ENCODE measurements around the gene RHOBTB1. TPM values are rescaled to one million over a fixed set of nuclear protein-coding genes. Genes with fewer than 3 reads are reported as not detected.

Gene RHOBTB1
- total RNA-seq, 4 donors from 2014 or later = 2.4 to 6.9 (median 4.2) TPM

- no peak overlapping the region for H3K4me3 ChIP-seq (ENCODE audit: low read depth, poor library complexity, severe bottlenecking)
- TF ChIP-seq POLR2A (IDR thresholded peaks at IDR 0.05) (no peak), CTCF (IDR thresholded peaks at IDR 0.05) (no peak)
- 45 to 52% methylated on average over 5 of the region's 5 CpGs for WGBS, 2 donors
- intact Hi-C loops (cut with DNase I; ENCODE audit: low total_unique reads) = no loop called here
- DNase-seq (ENCODE audit: low spot score in 2 of 2) = no peak
Measured at GRCh38 chr10:60827791-60828488, 116.0 kb downstream of the RHOBTB1 start.

- WGBS, 2 donors = 76 to 82% methylated on average over 4 of the region's 4 CpGs
- DNase-seq (ENCODE audit: low spot score in 2 of 2) = no peak
- no peak for TF ChIP-seq POLR2A (IDR thresholded peaks at IDR 0.05)
- intact Hi-C loops (cut with DNase I; ENCODE audit: low total_unique reads) = no loop called here
- no peak overlapping the region for H3K4me3 ChIP-seq (ENCODE audit: low read depth, poor library complexity, severe bottlenecking)
Measured at GRCh38 chr10:60825520-60825919, 118.5 kb downstream of the RHOBTB1 start.

GRCh38 chr10:60823324-60823723 is 120.7 kb downstream of the RHOBTB1 start:
- WGBS, 2 donors = 89 to 94% methylated on average over 1 of the region's 1 CpG
- no peak overlapping the region for H3K4me3 ChIP-seq (ENCODE audit: low read depth, poor library complexity, severe bottlenecking)
- DNase-seq (ENCODE audit: low spot score in 2 of 2) = no peak
- intact Hi-C loops (cut with DNase I; ENCODE audit: low total_unique reads) = no loop called here
- no peak for TF ChIP-seq POLR2A (IDR thresholded peaks at IDR 0.05)
- TF ChIP-seq CTCF (IDR thresholded peaks at IDR 0.05) = no peak

GRCh38 chr10:60822809-60823208 is 121.2 kb downstream of the RHOBTB1 start:
- intact Hi-C loops (cut with DNase I; ENCODE audit: low total_unique reads) = no loop called here
- DNase-seq (ENCODE audit: low spot score in 2 of 2) = no peak
- 76 to 79% methylated on average over 4 of the region's 4 CpGs for WGBS, 2 donors

GRCh38 chr10:60821656-60822055 is 122.3 kb downstream of the RHOBTB1 start:
- no peak overlapping the region for H3K4me3 ChIP-seq (ENCODE audit: low read depth, poor library complexity, severe bottlenecking)
- TF ChIP-seq POLR2A (IDR thresholded peaks at IDR 0.05) = no peak
- no peak for TF ChIP-seq CTCF (IDR thresholded peaks at IDR 0.05)
- WGBS, 2 donors = 60 to 71% methylated on average over 2 of the region's 2 CpGs
- DNase-seq (ENCODE audit: low spot score in 2 of 2) = no peak
- intact Hi-C loops (cut with DNase I; ENCODE audit: low total_unique reads) = no loop called here

More at GRCh38 chr10:60822809-60823208, 121.2 kb downstream of the RHOBTB1 start:
- H3K4me3 ChIP-seq (ENCODE audit: low read depth, poor library complexity, severe bottlenecking) = no peak overlapping the region
- TF ChIP-seq POLR2A (IDR thresholded peaks at IDR 0.05) = no peak
- no peak for TF ChIP-seq CTCF (IDR thresholded peaks at IDR 0.05)

- no peak for TF ChIP-seq POLR2A (IDR thresholded peaks at IDR 0.05)
- TF ChIP-seq CTCF (IDR thresholded peaks at IDR 0.05) = no peak
- intact Hi-C loops (cut with DNase I; ENCODE audit: low total_unique reads) = no loop called here
- no peak overlapping the region for H3K4me3 ChIP-seq (ENCODE audit: low read depth, poor library complexity, severe bottlenecking)
- DNase-seq (ENCODE audit: low spot score in 2 of 2) = no peak
- 70% methylated on average over 6 of the region's 6 CpGs for WGBS, 2 donors
Measured at GRCh38 chr10:60820093-60820754, 123.8 kb downstream of the RHOBTB1 start.

Other genes starting within 250 kb of the RHOBTB1 start
- gene CDK1, start 165.7 kb downstream of the RHOBTB1 start, total RNA-seq = 1 to 10 TPM; 5.1 to 8.4 (median 6.5) TPM